Measurements from ENCODE around the gene MED15.

Gene MED15

DNA sequence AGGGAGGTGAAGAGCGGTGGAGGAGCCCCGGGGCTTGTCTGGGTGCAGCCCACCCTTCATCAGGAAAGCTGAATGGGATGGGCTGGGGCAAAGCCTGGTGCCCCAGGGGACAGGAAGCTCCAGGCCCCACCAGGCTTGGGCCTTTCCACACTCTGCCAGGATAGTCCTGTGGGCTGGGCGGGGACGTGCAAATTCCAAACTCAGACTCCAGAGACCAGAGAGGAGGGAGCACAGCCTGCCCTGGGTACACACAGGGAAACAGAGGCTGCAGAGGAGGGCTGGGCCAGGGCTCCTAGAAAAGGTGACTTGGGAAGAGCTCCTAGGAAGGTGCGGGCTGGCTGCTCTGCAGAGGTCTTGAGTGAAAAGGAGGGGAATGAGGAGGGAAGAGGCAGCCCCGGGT lies 124.7 kb downstream of the MED15 start:
- Histone ChIP-seq H3K4me1 (ENCODE audit: insufficient read depth, low read length) (no peaks in the 10 kb centered on the region), H3K36me3 (ENCODE audit: insufficient read depth, low read length) (no peaks in the 10 kb centered on the region), H3K27me3 (ENCODE audit: insufficient read depth, low read length, poor library complexity) (peaks cover 21% of the 10 kb centered on the region), H3K4me2 (ENCODE audit: insufficient read depth, low read length) (no peak overlapping the region), H3K9me3 (ENCODE audit: insufficient read depth, low read length, severe bottlenecking) (no peaks in the 10 kb centered on the region), H3K9ac (ENCODE audit: low read depth, low read length) (no peak overlapping the region), H4K20me1 (ENCODE audit: insufficient read depth, low read length) (0 out of 2 replicates have a peak, but pooled peaks cover 5% of the 10 kb centered on the region), H3K4me3 (ENCODE audit: low read depth in 1 of 2, low read length in 2 of 2) (no peak overlapping the region), H2AFZ (ENCODE audit: low read depth, low read length) (no peak overlapping the region), H3K27ac (ENCODE audit: low read length) (no peak overlapping the region), H3K79me2 (ENCODE audit: insufficient read depth, low read length) (no peaks in the 10 kb centered on the region)
- ATAC-seq (ENCODE audit: insufficient read depth, low read depth) (no peak), DNase-seq (no peak)
- TF ChIP-seq EZH2 (IDR thresholded peaks at IDR 0.05; ENCODE audit: borderline replicate concordance, low read depth, low read length, severe bottlenecking), result no peak
- TF ChIP-seq, protein P1, sequence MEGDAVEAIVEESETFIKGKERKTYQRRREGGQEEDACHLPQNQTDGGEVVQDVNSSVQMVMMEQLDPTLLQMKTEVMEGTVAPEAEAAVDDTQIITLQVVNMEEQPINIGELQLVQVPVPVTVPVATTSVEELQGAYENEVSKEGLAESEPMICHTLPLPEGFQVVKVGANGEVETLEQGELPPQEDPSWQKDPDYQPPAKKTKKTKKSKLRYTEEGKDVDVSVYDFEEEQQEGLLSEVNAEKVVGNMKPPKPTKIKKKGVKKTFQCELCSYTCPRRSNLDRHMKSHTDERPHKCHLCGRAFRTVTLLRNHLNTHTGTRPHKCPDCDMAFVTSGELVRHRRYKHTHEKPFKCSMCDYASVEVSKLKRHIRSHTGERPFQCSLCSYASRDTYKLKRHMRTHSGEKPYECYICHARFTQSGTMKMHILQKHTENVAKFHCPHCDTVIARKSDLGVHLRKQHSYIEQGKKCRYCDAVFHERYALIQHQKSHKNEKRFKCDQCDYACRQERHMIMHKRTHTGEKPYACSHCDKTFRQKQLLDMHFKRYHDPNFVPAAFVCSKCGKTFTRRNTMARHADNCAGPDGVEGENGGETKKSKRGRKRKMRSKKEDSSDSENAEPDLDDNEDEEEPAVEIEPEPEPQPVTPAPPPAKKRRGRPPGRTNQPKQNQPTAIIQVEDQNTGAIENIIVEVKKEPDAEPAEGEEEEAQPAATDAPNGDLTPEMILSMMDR (IDR thresholded peaks at IDR 0.05; ENCODE audit: borderline replicate concordance, extremely low read depth, low read length, poor library complexity, severe bottlenecking), result no peak

GRCh38 chr22:20632518-20632917 lies 125.1 kb downstream of the MED15 start:
- TF ChIP-seq, protein P1 (IDR thresholded peaks at IDR 0.05; ENCODE audit: borderline replicate concordance, extremely low read depth, low read length, poor library complexity, severe bottlenecking), result no peak
- no peak for TF ChIP-seq EZH2 (IDR thresholded peaks at IDR 0.05; ENCODE audit: borderline replicate concordance, low read depth, low read length, severe bottlenecking)
- Histone ChIP-seq H3K9me3 (ENCODE audit: insufficient read depth, low read length, severe bottlenecking) (no peaks in the 10 kb centered on the region), H3K4me3 (ENCODE audit: low read depth in 1 of 2, low read length in 2 of 2) (no peak overlapping the region), H3K36me3 (ENCODE audit: insufficient read depth, low read length) (no peaks in the 10 kb centered on the region), H3K9ac (ENCODE audit: low read depth, low read length) (no peak overlapping the region), H3K79me2 (ENCODE audit: insufficient read depth, low read length) (no peaks in the 10 kb centered on the region), H3K27ac (ENCODE audit: low read length) (no peak overlapping the region), H3K27me3 (ENCODE audit: insufficient read depth, low read length, poor library complexity) (peaks cover 19% of the 10 kb centered on the region), H4K20me1 (ENCODE audit: insufficient read depth, low read length) (0 out of 2 replicates have a peak, but pooled peaks cover 5% of the 10 kb centered on the region), H2AFZ (ENCODE audit: low read depth, low read length) (no peak overlapping the region), H3K4me1 (ENCODE audit: insufficient read depth, low read length) (no peaks in the 10 kb centered on the region), H3K4me2 (ENCODE audit: insufficient read depth, low read length) (no peak overlapping the region)
- no peak for ATAC-seq (ENCODE audit: insufficient read depth, low read depth)
- no peak for DNase-seq

GRCh38 chr22:20634560-20635226 lies 127.3 kb downstream of the MED15 start:
- H3K4me1 ChIP-seq (ENCODE audit: insufficient read depth, low read length), result no peaks in the 10 kb centered on the region
- no peaks in the 10 kb centered on the region for H3K36me3 ChIP-seq (ENCODE audit: insufficient read depth, low read length)
- DNase-seq (no peak), ATAC-seq (ENCODE audit: insufficient read depth, low read depth) (no peak)
- no peak overlapping the region for H3K4me2 ChIP-seq (ENCODE audit: insufficient read depth, low read length)
- no peak overlapping the region for H2AFZ ChIP-seq (ENCODE audit: low read depth, low read length)
- H3K79me2 ChIP-seq (ENCODE audit: insufficient read depth, low read length), result no peaks in the 10 kb centered on the region
- peaks cover under 1% of the 10 kb centered on the region for H3K9me3 ChIP-seq (ENCODE audit: insufficient read depth, low read length, severe bottlenecking)
- no peak overlapping the region for H3K27ac ChIP-seq (ENCODE audit: low read length)
- 0 out of 2 replicates have a peak, but pooled peaks cover 5% of the 10 kb centered on the region for H4K20me1 ChIP-seq (ENCODE audit: insufficient read depth, low read length)
- no peak for TF ChIP-seq EZH2 (IDR thresholded peaks at IDR 0.05; ENCODE audit: borderline replicate concordance, low read depth, low read length, severe bottlenecking)
- TF ChIP-seq, protein P1 (IDR thresholded peaks at IDR 0.05; ENCODE audit: borderline replicate concordance, extremely low read depth, low read length, poor library complexity, severe bottlenecking), result no peak
- no peak overlapping the region for H3K4me3 ChIP-seq (ENCODE audit: low read depth in 1 of 2, low read length in 2 of 2)
- no peak overlapping the region for H3K9ac ChIP-seq (ENCODE audit: low read depth, low read length)
- peaks cover 13% of the 10 kb centered on the region for H3K27me3 ChIP-seq (ENCODE audit: insufficient read depth, low read length, poor library complexity)
